DND-41 (cell line): Measurements from ENCODE around the gene PTPN7.

Experiments
- EZH2 ChIP-seq: IDR thresholded peaks from 3 replicates; pipeline ENCODE4 v1.6.1; 2012; ENCODE audit warnings: borderline replicate concordance, low read depth, mild to moderate bottlenecking, moderate library complexity, low read length, inconsistent platforms; ENCODE audit not compliant: severe bottlenecking
- TF ChIP-seq, protein P1 (sequence below): IDR thresholded peaks from 2 replicates; pipeline ENCODE4 v1.5.1; 2012; ENCODE audit warnings: borderline replicate concordance, low read length, moderate library complexity, mild to moderate bottlenecking; ENCODE audit not compliant: poor library complexity, severe bottlenecking; ENCODE audit errors: extremely low read depth

DNA sequence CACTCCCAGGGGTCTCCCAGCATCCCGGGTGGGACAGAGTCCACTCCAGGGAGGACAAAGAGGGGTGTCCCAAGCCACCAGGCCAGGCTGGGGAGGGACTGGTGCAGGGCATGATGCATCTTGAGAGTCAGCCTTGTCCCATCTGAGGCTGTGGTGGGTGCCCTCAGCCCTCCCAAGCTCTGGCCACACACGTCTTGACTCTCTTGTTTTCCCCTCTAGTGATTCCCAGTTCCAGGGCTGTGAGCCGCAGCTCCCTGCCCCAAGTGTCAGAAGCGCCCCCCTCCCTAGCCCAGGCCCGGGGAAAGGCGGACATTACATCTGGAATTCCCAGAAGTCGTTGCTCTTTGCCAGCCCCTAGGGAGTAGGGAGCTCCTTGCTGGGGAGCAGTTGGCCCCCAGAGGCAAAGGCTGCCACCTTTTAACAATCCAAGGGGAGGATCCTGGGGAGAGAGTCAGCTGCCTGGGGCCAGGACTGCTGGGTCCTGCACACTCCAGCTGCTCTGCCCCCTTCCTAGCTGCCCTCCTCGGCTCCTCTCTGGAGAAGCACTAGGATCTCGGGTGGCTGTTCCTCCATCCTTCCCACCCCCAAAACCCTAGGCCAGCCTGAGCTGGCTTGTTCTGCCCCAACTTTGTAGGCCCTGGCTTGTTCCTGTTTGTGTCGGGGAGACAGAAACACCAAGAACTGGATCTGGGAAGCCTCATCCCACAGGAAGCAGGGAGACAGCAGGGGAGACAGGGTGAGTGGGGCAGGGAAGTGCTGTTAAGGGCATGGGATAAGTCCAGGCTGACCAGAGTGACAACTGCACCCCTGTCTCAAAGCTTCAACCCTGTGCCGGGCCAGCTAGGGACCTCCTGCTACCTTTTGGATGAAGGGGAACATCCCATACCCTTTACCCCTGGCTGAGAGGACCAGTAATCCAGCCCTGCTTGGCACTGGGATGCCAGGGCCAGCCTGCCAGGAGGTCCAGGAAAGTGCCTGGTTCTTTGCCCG is 3.2 kb upstream of the PTPN7 start:
- TF ChIP-seq, protein P1, sequence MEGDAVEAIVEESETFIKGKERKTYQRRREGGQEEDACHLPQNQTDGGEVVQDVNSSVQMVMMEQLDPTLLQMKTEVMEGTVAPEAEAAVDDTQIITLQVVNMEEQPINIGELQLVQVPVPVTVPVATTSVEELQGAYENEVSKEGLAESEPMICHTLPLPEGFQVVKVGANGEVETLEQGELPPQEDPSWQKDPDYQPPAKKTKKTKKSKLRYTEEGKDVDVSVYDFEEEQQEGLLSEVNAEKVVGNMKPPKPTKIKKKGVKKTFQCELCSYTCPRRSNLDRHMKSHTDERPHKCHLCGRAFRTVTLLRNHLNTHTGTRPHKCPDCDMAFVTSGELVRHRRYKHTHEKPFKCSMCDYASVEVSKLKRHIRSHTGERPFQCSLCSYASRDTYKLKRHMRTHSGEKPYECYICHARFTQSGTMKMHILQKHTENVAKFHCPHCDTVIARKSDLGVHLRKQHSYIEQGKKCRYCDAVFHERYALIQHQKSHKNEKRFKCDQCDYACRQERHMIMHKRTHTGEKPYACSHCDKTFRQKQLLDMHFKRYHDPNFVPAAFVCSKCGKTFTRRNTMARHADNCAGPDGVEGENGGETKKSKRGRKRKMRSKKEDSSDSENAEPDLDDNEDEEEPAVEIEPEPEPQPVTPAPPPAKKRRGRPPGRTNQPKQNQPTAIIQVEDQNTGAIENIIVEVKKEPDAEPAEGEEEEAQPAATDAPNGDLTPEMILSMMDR, result no peak
- no peak for TF ChIP-seq EZH2
